ENCODE measurements around the gene LBR. TPM values are rescaled to one million over a fixed set of nuclear protein-coding genes. Genes with fewer than 3 reads are reported as not detected.

The LBR gene
- total RNA-seq, 1 donor from 2014 or later: 8.9 TPM

Other genes starting within 250 kb of the LBR start
- gene ENAH, start 225.1 kb upstream of the LBR start, total RNA-seq: 78.6 TPM

All from left ventricle myocardium inferior (tissue), 1 donor.